Naive B cell (primary cell): ENCODE results near the gene RILPL1. TPM values are rescaled to one million over a fixed set of nuclear protein-coding genes. Genes with fewer than 3 reads are reported as not detected.
"Not testable (repeated sequence)": the region's sequence is repeated elsewhere in the genome, so short reads cannot be mapped to it uniquely, and the experiment has no call there.

Experiments used
- ATAC-seq, 2 donors: fragments of 150-1000 bp; cut with Tn5 transposase; 2 replicates each; pipeline ENCODE4 v1.10.0; 2021; ENCODE audit warnings: low read depth in 2 of 2, mild to moderate bottlenecking in 2 of 2, moderate library complexity in 2 of 2
- DNase-seq: peaks from one replicate; pipeline ENCODE4 v3.0.0; 2022
- H3K27ac Mint-ChIP-seq, 6 donors: one replicate each; pipeline ENCODE4 v1.8.0; 2020 to 2022; ENCODE audit warnings: mild to moderate bottlenecking in 6 of 6, mixed read lengths in 6 of 6, moderate library complexity in 5 of 6, inconsistent platforms in 2 of 6
- H3K27me3 Mint-ChIP-seq, 3 donors: one replicate each; pipeline ENCODE4 v1.8.0; 2021 to 2022; ENCODE audit warnings: mixed read lengths in 3 of 3, mild to moderate bottlenecking in 1 of 3
- H3K36me3 Mint-ChIP-seq, 2 donors: one replicate each; pipeline ENCODE4 v1.8.0; 2020 to 2022; ENCODE audit warnings: mixed read lengths in 2 of 2, inconsistent platforms in 1 of 2, mild to moderate bottlenecking in 1 of 2
- H3K4me1 Mint-ChIP-seq, 3 donors: one replicate each; pipeline ENCODE4 v1.8.0; 2020 to 2022; ENCODE audit warnings: mixed read lengths in 3 of 3, inconsistent platforms in 1 of 3, mild to moderate bottlenecking in 1 of 3, moderate library complexity in 1 of 3
- H3K4me3 Mint-ChIP-seq, 8 donors: one replicate each; pipeline ENCODE4 v1.8.0; 2020 to 2022; ENCODE audit warnings: mild to moderate bottlenecking in 8 of 8, mixed read lengths in 8 of 8, moderate library complexity in 8 of 8, inconsistent platforms in 2 of 8
- H3K9me3 Mint-ChIP-seq, 7 donors: one replicate each; pipeline ENCODE4 v1.8.0; 2020 to 2022; ENCODE audit warnings: mixed read lengths in 7 of 7, mild to moderate bottlenecking in 5 of 7, inconsistent platforms in 2 of 7, moderate library complexity in 1 of 7
- polyA plus RNA-seq, 6 donors: library from polyadenylated mRNA; unstranded; fragments of 300-500 nt; fragmentation: Illumina TruSeq; gene quantifications; one replicate each; pipeline ENCODE4 v1.2.3, GENCODE V29; 2021; ENCODE audit warnings: low read depth in 6 of 6

Gene RILPL1
- polyA plus RNA-seq, 6 donors from 2014 or later = 0.07 to 0.25 (median 0.14) TPM; not detected in 2

DNA sequence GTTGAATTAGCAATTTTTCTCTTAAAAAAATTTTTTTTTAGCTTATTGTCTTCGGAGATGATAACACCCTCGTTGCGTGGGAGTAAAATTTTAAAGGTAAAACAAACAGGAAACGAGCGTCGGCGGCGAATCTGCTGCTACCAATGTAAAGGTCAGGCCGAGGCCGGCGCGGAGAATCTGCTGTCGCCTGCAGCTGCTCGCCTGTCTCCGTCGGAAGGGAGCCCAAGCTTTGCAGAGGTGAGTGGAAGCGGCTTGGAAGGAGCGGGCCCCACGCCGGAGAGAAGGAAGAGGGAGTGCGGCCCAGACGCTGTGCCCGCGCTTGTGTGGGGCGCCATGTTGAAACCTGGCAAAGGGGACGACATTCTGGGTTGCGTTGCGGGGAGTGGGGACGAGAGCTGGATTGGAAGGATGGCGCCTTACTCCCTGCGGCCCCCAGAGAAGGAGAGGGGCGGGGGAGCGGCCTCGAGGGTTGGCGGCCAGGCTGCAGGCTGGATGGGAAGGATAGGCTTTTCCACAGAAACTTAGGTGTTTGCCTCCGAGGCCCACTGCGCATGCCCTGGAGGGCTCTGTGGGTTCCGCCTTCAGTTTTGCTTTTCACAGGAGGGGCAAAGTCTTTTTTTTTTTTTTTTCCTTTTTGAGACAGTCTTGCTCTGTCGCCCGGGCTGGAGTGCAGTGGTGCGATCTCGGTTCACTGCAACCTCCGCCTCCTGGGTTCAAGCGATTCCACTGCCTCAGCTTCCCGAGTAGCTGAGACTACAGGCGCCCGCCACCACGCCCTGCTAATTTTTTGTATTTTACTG, 75.3 kb downstream of the RILPL1 start, which contains the start of gene SNRNP35:
Gene SNRNP35 (plus strand): TSS at position 160 of the 800 bp plus-strand sequence. CDS start 7,402 bp downstream, outside the sequence.
- H3K27me3 Mint-ChIP-seq = no peaks in the 10 kb centered on the region
- ATAC-seq (peak; percentile 81 to 88), DNase-seq (peak; percentile 86)
- H3K4me1 Mint-ChIP-seq = peaks cover 15 to 39% (median 25%) of the 10 kb centered on the region in 3 donors
- peak within 1 kb of the TSS; percentile 99 to 100 (median 100) for H3K27ac Mint-ChIP-seq
- peak within 1 kb of the TSS; percentile 98 to 100 (median 100) for H3K4me3 Mint-ChIP-seq
- no peaks in the 10 kb centered on the region for H3K9me3 Mint-ChIP-seq
- peaks cover 4 to 8% of the 10 kb centered on the region in 2 donors for H3K36me3 Mint-ChIP-seq

DNA sequence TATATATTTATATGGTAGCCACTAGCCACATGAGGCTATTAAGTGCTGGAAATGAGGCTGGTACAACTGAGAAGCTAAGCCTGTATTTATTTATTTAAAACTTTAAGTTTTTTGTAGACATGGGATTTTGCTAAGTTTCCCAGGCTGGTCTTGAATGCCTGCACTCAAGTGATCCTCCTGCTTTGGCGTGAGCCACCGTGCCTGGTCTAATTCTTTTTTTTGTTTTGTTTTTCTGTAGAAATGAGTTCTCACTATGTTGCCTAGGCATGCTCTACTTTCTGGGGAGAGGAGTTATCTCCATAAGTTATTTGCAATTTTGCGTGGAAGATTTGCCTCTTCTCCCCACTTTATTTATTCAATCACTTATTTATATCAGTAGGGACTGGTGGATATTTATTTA, 80.4 kb downstream of the RILPL1 start:
- no peak overlapping the region for H3K4me3 Mint-ChIP-seq
- H3K4me1 Mint-ChIP-seq = peaks cover 12 to 19% (median 18%) of the 10 kb centered on the region in 3 donors
- DNase-seq (no peak), ATAC-seq (no peak)
- H3K9me3 Mint-ChIP-seq = peaks cover 0 to 2% (median 0%) of the 10 kb centered on the region in 7 donors
- peak overlapping the region in 1 of 6 donors; percentile 75 for H3K27ac Mint-ChIP-seq
- H3K27me3 Mint-ChIP-seq = no peaks in the 10 kb centered on the region
- H3K36me3 Mint-ChIP-seq = peaks cover 0 to 5% of the 10 kb centered on the region in 2 donors

DNA sequence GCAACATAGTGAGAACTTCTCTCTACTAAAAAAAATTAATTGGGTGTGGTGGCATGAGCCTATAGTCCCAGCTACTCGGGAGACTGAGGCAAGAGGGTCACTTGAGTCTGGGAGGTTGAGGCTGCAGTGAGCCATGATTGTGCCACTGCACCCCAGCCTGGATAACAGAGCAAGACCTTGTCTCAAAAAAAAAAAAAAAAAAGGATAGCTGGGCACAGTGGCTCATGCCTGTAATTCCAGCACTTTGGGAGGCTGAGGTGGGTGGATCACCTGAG, 81.3 kb downstream of the RILPL1 start:
- ATAC-seq, H3K27me3 Mint-ChIP-seq: not testable (repeated sequence)

DNA sequence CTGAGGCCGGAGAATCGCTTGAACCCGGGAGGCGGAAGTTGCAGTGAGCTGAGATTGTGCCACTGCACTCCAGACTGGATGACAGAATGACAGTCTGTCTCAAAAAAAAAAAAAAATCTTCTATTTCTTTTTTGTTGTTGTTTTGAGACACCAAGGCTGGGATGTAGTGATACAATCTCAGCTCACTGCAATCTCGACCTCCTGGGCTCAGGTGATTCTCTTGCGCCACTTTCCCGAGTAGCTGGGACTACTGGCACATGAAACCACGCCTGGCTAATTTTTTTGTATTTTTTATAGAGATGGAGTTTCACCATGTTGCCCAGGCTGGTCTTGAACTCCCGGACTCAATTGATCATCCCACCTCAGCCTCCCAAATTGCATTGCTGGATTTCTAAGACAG, 82.9 kb downstream of the RILPL1 start:
- H3K27ac Mint-ChIP-seq = peak overlapping the region in 1 of 6 donors; percentile 72
- H3K4me1 Mint-ChIP-seq = peaks cover 15 to 28% (median 27%) of the 10 kb centered on the region in 3 donors
- no peaks in the 10 kb centered on the region for H3K36me3 Mint-ChIP-seq
- H3K4me3 Mint-ChIP-seq = peak overlapping the region in 2 of 8 donors; percentile 64 to 79
- no peak for DNase-seq
- peaks cover 0 to 2% (median 0%) of the 10 kb centered on the region in 7 donors for H3K9me3 Mint-ChIP-seq
- no peaks in the 10 kb centered on the region for H3K27me3 Mint-ChIP-seq
- ATAC-seq = no peak

More for the DNA sequence above, 81.3 kb downstream of the RILPL1 start:
- H3K27ac Mint-ChIP-seq = peak overlapping the region in 5 of 6 donors; percentile 43 to 65 (median 56)
- peaks cover 9 to 19% (median 18%) of the 10 kb centered on the region in 3 donors for H3K4me1 Mint-ChIP-seq
- DNase-seq, H3K36me3 Mint-ChIP-seq, H3K9me3 Mint-ChIP-seq: not testable (repeated sequence)
- H3K4me3 Mint-ChIP-seq = peak overlapping the region in 1 of 8 donors; percentile 29

DNA sequence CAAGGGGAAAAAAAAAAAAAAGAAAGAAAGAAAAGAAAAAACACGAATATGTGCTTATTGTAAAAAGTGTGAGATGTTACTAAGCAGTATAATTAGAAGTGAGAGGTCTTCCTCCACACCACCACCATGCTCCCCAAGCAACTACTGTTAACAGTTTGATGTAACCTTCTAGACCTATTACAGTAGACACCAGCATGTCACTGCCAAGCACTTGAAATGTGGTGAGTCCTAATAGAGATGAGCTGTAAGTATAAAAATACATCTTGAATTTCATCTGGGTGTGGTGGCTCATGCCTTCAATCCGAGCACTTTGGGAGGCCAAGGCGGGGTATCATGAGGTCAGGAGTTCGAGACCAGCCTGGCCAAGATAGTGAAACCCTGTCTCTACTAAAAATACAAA, 83.7 kb downstream of the RILPL1 start:
- Mint-ChIP-seq H3K27me3 (no peaks in the 10 kb centered on the region), H3K4me3 (peak overlapping the region in 3 of 8 donors; percentile 21 to 62 (median 46)), H3K27ac (peak overlapping the region in 4 of 6 donors; percentile 12 to 90 (median 72)), H3K4me1 (peaks cover 19 to 32% (median 31%) of the 10 kb centered on the region in 3 donors), H3K36me3 (no peaks in the 10 kb centered on the region), H3K9me3 (peaks cover 0 to 2% (median 0%) of the 10 kb centered on the region in 7 donors)
- ATAC-seq (no peak), DNase-seq (no peak)

DNA sequence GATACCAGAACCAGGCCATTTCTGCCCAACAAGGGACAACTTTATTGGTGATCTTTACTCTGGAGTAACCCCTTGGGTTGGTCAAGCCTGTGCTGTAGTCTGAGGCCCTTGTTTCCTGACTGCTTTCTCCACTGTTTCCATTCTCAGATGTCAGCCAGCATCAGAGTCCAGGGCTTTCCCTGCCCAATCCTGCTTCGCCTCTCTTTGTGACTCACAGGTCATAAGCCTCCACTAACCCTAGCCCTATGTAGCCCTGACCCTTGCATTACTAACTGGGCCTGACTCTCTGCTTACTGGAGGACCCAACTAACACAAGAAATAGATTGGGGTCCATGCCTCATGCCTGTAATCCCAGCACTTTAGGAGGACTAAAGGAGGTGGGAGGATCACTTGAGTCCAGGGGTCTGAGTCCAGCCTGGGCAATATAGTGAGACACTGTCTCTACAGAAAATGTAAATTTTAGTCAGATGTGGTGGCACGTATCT, 84.2 kb downstream of the RILPL1 start:
- Mint-ChIP-seq H3K9me3 (peaks cover 0 to 2% (median 0%) of the 10 kb centered on the region in 7 donors), H3K4me3 (peak overlapping the region; percentile 24 to 62 (median 46)), H3K27me3 (no peaks in the 10 kb centered on the region), H3K36me3 (no peaks in the 10 kb centered on the region), H3K4me1 (peaks cover 19 to 35% (median 31%) of the 10 kb centered on the region in 3 donors), H3K27ac (peak overlapping the region; percentile 30 to 90 (median 80))
- DNase-seq (no peak), ATAC-seq (no peak)

DNA sequence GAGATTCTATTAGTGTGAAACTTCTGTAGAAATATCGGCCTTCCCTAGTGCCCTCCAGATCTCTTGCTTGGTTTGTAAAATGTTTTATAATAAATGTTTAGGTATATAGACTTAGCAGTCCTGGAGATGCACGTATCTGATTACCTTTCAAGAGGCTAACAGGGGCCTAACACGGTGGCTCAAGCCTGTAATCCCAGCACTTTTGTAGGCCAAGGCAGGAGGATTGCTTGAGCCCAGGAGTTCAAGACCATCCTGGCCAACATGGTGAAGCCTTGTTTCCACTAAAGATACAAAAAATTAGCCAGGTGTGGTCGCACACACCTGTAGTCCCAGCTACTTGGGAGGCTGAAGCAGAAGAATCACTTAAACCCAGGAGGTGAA, 87.2 kb downstream of the RILPL1 start:
- no peak for DNase-seq
- H3K9me3 Mint-ChIP-seq = peaks cover 0 to 2% (median 0%) of the 10 kb centered on the region in 7 donors
- peak overlapping the region in 3 of 6 donors; percentile 49 to 94 (median 79) for H3K27ac Mint-ChIP-seq
- H3K4me3 Mint-ChIP-seq = peak overlapping the region in 5 of 8 donors; percentile 47 to 83 (median 69)
- no peaks in the 10 kb centered on the region for H3K36me3 Mint-ChIP-seq
- no peaks in the 10 kb centered on the region for H3K27me3 Mint-ChIP-seq
- ATAC-seq = no peak
- H3K4me1 Mint-ChIP-seq = peaks cover 31 to 48% (median 43%) of the 10 kb centered on the region in 3 donors

DNA sequence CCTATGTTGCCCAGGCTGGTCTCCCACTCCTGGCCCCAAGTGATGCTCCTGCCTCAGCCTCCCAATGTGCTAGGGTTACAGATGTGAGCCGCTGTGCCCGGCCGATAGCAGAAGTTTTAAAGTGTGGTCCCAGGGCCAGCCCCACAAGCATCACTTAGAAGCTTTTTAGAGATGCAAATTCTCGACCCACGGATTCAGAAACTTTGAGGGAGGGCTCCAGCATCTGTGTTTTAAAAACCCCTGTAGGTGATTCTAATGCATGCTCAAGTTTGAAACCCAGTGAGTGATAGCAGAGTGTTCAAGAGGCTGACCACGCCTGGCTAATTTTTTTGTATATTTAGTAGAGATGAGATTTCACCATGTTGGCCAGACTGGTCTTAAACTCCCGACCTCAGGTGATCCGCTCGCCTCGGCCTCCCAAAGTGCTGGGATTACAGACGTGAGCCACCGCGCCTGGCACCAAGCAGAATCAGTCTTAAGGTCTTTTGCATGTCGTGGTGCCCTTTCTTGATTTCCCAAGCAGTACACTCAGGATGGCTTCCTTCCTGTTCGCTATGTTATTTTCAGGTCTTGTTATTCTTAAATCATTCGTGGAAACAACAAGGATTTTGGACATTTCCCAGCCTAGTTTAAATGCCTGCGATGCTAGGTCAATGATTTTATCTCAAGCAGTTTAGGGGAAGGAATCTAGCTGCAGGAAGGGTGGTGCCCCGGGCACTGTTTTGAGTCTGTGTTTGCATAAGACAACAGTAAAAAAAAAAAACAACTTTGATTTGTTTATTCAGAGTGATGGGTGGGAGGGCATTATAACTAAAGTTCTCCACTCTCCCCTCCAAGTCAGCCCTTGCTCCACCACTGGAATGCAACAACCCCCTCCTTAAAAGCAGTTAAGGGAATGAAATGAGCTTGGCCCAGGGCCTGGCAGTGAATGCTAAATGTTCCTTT, 87.9 kb downstream of the RILPL1 start:
- Mint-ChIP-seq H3K9me3 (peaks cover 0 to 2% (median 0%) of the 10 kb centered on the region in 7 donors), H3K4me3 (peak overlapping the region; percentile 53 to 83 (median 70)), H3K27ac (peak overlapping the region in 5 of 6 donors; percentile 16 to 94 (median 75)), H3K36me3 (no peaks in the 10 kb centered on the region), H3K27me3 (no peaks in the 10 kb centered on the region), H3K4me1 (peaks cover 31 to 48% (median 43%) of the 10 kb centered on the region in 3 donors)
- ATAC-seq (peak; percentile 21 to 51), DNase-seq (no peak)

DNA sequence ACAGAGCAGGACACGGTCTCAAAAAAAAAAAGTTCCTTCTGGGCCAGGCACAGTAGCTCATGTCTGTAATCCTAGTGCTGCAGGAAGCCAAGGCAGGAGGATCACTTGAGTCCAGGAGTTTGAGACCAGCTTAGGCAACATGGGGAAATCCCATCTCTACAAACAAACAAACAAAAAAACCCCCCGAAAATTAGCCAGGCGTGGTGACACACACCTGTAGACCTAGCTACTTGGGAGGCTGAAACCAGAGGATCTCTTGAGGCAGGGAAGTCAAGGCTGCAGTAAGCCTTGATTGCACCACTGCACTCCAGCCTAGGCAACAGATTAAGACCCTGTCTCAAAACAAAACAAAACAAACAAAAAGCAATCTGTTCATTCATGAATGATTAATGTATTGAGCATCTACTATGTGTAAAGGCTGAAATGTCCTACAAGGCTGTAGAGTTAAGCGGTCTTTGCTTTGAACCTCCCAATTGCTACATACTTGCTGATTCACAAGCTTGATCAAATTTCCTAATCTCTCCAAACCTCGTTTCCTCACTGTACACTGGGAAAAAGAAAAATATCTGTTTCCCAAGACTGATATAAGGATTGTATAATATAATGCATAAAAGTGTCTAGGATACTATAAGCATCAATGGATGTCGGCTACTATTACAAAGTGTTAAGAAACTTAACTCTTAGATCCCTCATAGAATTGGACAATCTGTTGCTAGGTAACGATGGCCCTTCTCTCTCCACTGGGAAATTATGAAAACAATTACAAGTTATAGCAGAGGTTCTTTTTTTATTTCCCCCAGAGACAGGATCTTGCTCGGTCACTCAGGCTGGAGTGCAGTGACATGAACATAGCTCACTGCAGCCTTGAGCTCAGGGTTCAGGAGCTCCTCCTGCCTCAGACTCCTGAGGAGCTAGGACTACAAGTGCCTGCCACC, 89.2 kb downstream of the RILPL1 start:
- peaks cover 0 to 2% (median 0%) of the 10 kb centered on the region in 7 donors for H3K9me3 Mint-ChIP-seq
- H3K4me3 Mint-ChIP-seq = peak overlapping the region in 5 of 8 donors; percentile 3 to 35 (median 18)
- DNase-seq = no peak
- H3K27ac Mint-ChIP-seq = no peak overlapping the region
- no peak for ATAC-seq
- no peaks in the 10 kb centered on the region for H3K27me3 Mint-ChIP-seq
- peaks cover 29 to 45% (median 38%) of the 10 kb centered on the region in 3 donors for H3K4me1 Mint-ChIP-seq
- no peaks in the 10 kb centered on the region for H3K36me3 Mint-ChIP-seq

DNA sequence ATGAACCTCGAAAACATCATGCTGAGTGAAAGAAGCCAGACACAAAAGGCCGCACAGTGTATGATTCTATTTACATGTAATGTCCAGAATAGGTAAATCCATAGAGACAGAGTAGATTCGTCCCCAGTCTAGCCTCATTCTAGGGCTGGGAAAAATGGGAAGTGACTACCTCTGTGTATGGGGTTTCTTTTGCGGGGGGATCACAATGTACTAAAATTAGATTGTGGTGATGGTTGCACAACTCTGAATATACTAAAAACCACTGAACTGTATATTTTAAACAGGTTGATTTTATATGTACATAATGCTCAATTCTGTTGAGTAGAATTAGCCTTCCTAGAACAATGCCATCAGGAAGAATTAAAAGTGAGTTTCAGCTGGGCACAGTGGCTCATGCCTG, 90.7 kb downstream of the RILPL1 start:
- no peaks in the 10 kb centered on the region for H3K27me3 Mint-ChIP-seq
- H3K4me1 Mint-ChIP-seq = peaks cover 22 to 31% (median 25%) of the 10 kb centered on the region in 3 donors
- H3K36me3 Mint-ChIP-seq = no peaks in the 10 kb centered on the region
- no peak for DNase-seq
- H3K4me3 Mint-ChIP-seq = peak overlapping the region in 2 of 8 donors; percentile 32 to 61
- ATAC-seq = no peak
- no peak overlapping the region for H3K27ac Mint-ChIP-seq
- H3K9me3 Mint-ChIP-seq = no peaks in the 10 kb centered on the region

DNA sequence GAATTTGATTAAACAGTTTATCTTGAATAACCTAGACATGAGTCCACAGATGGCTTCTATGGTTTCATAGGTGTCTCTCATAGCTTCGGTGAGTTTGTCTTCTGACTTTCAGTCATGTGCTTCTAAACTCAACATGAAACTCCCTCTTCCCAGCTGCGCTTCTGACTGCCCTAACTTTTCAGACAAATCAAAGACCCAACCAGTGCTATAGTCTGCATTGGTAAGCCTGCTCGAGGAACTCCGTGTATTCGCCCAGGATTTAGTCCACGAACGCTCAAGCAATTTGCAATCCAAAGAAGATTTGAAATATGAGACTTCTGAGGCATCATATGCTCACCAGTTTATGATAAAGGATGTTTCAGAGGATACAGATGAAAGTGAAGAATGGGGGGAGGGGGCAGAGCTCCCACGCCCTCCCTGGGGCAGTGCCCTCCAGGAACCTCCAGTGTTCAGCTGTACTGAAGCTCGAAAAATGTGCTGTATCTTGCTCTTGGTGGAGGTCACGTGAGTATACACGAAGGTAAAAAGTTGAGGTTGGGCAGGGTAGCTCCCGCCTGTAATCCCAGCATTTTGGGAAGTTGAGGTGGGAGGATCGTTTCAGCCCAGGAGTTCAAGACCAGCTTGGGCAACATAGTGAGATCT, 91.9 kb downstream of the RILPL1 start:
- H3K27ac Mint-ChIP-seq = peak overlapping the region in 3 of 6 donors; percentile 12 to 50 (median 44)
- DNase-seq (no peak), ATAC-seq (no peak)
- no peaks in the 10 kb centered on the region for H3K36me3 Mint-ChIP-seq
- H3K4me3 Mint-ChIP-seq = peak overlapping the region in 3 of 8 donors; percentile 26 to 74 (median 66)
- no peaks in the 10 kb centered on the region for H3K27me3 Mint-ChIP-seq
- no peaks in the 10 kb centered on the region for H3K9me3 Mint-ChIP-seq
- H3K4me1 Mint-ChIP-seq = peaks cover 22 to 38% (median 25%) of the 10 kb centered on the region in 3 donors
